Neural progenitor cell (in vitro differentiated cells): Measurements from ENCODE around the gene PIWIL1. TPM values are rescaled to one million over a fixed set of nuclear protein-coding genes. Genes with fewer than 3 reads are reported as not detected.

Experiments used
- DNase-seq: peaks from one replicate; pipeline ENCODE4 v3.0.0-alpha.2; 2016; ENCODE audit warnings: low spot score
- H2AFZ ChIP-seq: fragments of 200-600 bp; sonication (generic); replicated peaks from 2 replicates; pipeline ENCODE4 v1.6.1; 2016; ENCODE audit warnings: antibody characterized with exemption
- H3F3A ChIP-seq: fragments of 200-600 bp; sonication (generic); 2 replicates; pipeline ENCODE4 v1.6.1; 2016; ENCODE audit warnings: antibody characterized with exemption, low read depth
- H3K27ac ChIP-seq: fragments of 200-600 bp; sonication (generic); 2 replicates; pipeline ENCODE4 v1.5.1; 2016; ENCODE audit warnings: mild to moderate bottlenecking
- H3K27me3 ChIP-seq: fragments of 200-600 bp; sonication (generic); 2 replicates; pipeline ENCODE4 v1.6.1; 2016; ENCODE audit warnings: mild to moderate bottlenecking, moderate library complexity
- H3K36me3 ChIP-seq: fragments of 200-600 bp; sonication (generic); 2 replicates; pipeline ENCODE4 v1.5.1; 2016
- H3K4me1 ChIP-seq: fragments of 200-600 bp; sonication (generic); 2 replicates; pipeline ENCODE4 v1.6.1; 2016; ENCODE audit warnings: mixed run types
- H3K4me2 ChIP-seq: fragments of 200-600 bp; sonication (generic); 2 replicates; pipeline ENCODE4 v1.6.1; 2016
- H3K4me3 ChIP-seq: fragments of 200-600 bp; sonication (generic); 2 replicates; pipeline ENCODE4 v1.5.1; 2016
- H3K79me2 ChIP-seq: fragments of 200-600 bp; sonication (generic); 2 replicates; pipeline ENCODE4 v1.6.1; 2016; ENCODE audit warnings: low read depth
- H3K9ac ChIP-seq: fragments of 200-600 bp; sonication (generic); 2 replicates; pipeline ENCODE4 v1.6.1; 2016
- H3K9me3 ChIP-seq: fragments of 200-600 bp; sonication (generic); 2 replicates; pipeline ENCODE4 v1.5.1; 2016; ENCODE audit warnings: low read depth
- H4K20me1 ChIP-seq: fragments of 200-600 bp; sonication (generic); 2 replicates; pipeline ENCODE4 v1.6.1; 2016; ENCODE audit warnings: low read depth
- H3K27ac Mint-ChIP-seq: 3 replicates; pipeline ENCODE4 v1.8.0; 2021; ENCODE audit warnings: mixed read lengths
- H3K27me3 Mint-ChIP-seq: 2 replicates; pipeline ENCODE4 v1.8.0; 2022; ENCODE audit warnings: low read depth, mild to moderate bottlenecking, inconsistent platforms, moderate library complexity, mixed read lengths; ENCODE audit not compliant: insufficient read depth
- H3K36me3 Mint-ChIP-seq: 3 replicates; pipeline ENCODE4 v1.8.0; 2021; ENCODE audit warnings: mixed read lengths
- H3K4me1 Mint-ChIP-seq: 3 replicates; pipeline ENCODE4 v1.8.0; 2021; ENCODE audit warnings: mixed read lengths
- H3K4me3 Mint-ChIP-seq: 3 replicates; pipeline ENCODE4 v1.8.0; 2021; ENCODE audit warnings: mild to moderate bottlenecking, moderate library complexity, mixed read lengths
- H3K9me3 Mint-ChIP-seq: 3 replicates; pipeline ENCODE4 v1.8.0; 2020; ENCODE audit warnings: mixed read lengths
- CTCF ChIP-seq: fragments of 200-600 bp; sonication (generic); IDR thresholded peaks from 2 replicates; pipeline ENCODE4 v1.5.1; 2017; ENCODE audit warnings: antibody characterized with exemption, mild to moderate bottlenecking
- EZH2 ChIP-seq: fragments of 200-600 bp; sonication (generic); IDR thresholded peaks from 2 replicates; pipeline ENCODE4 v1.6.1; 2017; ENCODE audit warnings: antibody characterized with exemption, mild to moderate bottlenecking, moderate library complexity
- EZH2phosphoT487 ChIP-seq: fragments of 200-600 bp; sonication (generic); IDR thresholded peaks from 2 replicates; pipeline ENCODE4 v1.6.1; 2017; ENCODE audit warnings: antibody characterized with exemption
- total RNA-seq: library from RNA; depleted of rRNA; stranded (reverse); fragments of >200 nt; gene quantifications from 2 replicates; pipeline ENCODE4 v1.2.3, GENCODE V29; 2015; ENCODE audit warnings: low replicate concordance

The PIWIL1 gene
- total RNA-seq, 1 donor from 2014 or later = not detected

GRCh38 chr12:130420071-130420470 is 82.4 kb downstream of the PIWIL1 start:
- H3K79me2 ChIP-seq = no peaks in the 10 kb centered on the region
- peaks cover 3% of the 10 kb centered on the region for H3K36me3 Mint-ChIP-seq
- no peaks in the 10 kb centered on the region for H4K20me1 ChIP-seq
- no peak overlapping the region for H3K9ac ChIP-seq
- H3K9me3 ChIP-seq = no peaks in the 10 kb centered on the region
- H3K36me3 ChIP-seq = no peaks in the 10 kb centered on the region
- H3K4me3 ChIP-seq = no peak overlapping the region
- no peak for TF ChIP-seq CTCF
- no peak for TF ChIP-seq EZH2phosphoT487
- no peak for TF ChIP-seq EZH2
- H3K27me3 Mint-ChIP-seq = peaks cover 2% of the 10 kb centered on the region
- peaks cover 16% of the 10 kb centered on the region for H3K4me1 Mint-ChIP-seq
- H3K27ac Mint-ChIP-seq = no peak overlapping the region
- no peak overlapping the region for H3K4me3 Mint-ChIP-seq
- H3K27me3 ChIP-seq = peaks cover 7% of the 10 kb centered on the region
- no peak overlapping the region for H3K4me2 ChIP-seq
- H3K27ac ChIP-seq = no peak overlapping the region
- no peak overlapping the region for H2AFZ ChIP-seq
- no peaks in the 10 kb centered on the region for H3F3A ChIP-seq
- H3K4me1 ChIP-seq = peaks cover 9% of the 10 kb centered on the region
- H3K9me3 Mint-ChIP-seq = no peaks in the 10 kb centered on the region
- no peak for DNase-seq

GRCh38 chr12:130421896-130422295 is 84.2 kb downstream of the PIWIL1 start:
- Histone ChIP-seq H3K4me3 (no peak overlapping the region), H3K79me2 (no peaks in the 10 kb centered on the region), H3K9ac (no peak overlapping the region), H3K4me1 (peaks cover 9% of the 10 kb centered on the region), H3K4me2 (no peak overlapping the region), H3K36me3 (no peaks in the 10 kb centered on the region), H4K20me1 (no peaks in the 10 kb centered on the region), H3K27ac (no peak overlapping the region), H2AFZ (no peak overlapping the region), H3K27me3 (no peaks in the 10 kb centered on the region), H3K9me3 (no peaks in the 10 kb centered on the region), H3F3A (no peaks in the 10 kb centered on the region)
- Mint-ChIP-seq H3K27me3 (peaks cover 2% of the 10 kb centered on the region), H3K9me3 (no peaks in the 10 kb centered on the region), H3K36me3 (peaks cover 3% of the 10 kb centered on the region), H3K4me3 (no peak overlapping the region), H3K4me1 (peaks cover 21% of the 10 kb centered on the region), H3K27ac (no peak overlapping the region)
- TF ChIP-seq CTCF = no peak
- no peak for TF ChIP-seq EZH2phosphoT487
- no peak for TF ChIP-seq EZH2
- DNase-seq = no peak

Other genes starting within 250 kb of the PIWIL1 start
- gene FZD10, start 175.4 kb upstream of the PIWIL1 start, total RNA-seq = 0.11 and 0.81 TPM in 2 replicates